Nasal cavity respiratory epithelium epithelial cell of viscerocranial mucosa (primary cell): ENCODE measurements around the gene CBX4. TPM values are rescaled to one million over a fixed set of nuclear protein-coding genes. Genes with fewer than 3 reads are reported as not detected.

Experiments
- total RNA-seq: library from RNA; depleted of rRNA; stranded (reverse); fragments of >200 nt; gene quantifications from 2 replicates; pipeline ENCODE4 v1.2.3, GENCODE V29; 2014

CBX4 gene
- 87.0 and 90.9 TPM in 2 replicates for total RNA-seq

DNA sequence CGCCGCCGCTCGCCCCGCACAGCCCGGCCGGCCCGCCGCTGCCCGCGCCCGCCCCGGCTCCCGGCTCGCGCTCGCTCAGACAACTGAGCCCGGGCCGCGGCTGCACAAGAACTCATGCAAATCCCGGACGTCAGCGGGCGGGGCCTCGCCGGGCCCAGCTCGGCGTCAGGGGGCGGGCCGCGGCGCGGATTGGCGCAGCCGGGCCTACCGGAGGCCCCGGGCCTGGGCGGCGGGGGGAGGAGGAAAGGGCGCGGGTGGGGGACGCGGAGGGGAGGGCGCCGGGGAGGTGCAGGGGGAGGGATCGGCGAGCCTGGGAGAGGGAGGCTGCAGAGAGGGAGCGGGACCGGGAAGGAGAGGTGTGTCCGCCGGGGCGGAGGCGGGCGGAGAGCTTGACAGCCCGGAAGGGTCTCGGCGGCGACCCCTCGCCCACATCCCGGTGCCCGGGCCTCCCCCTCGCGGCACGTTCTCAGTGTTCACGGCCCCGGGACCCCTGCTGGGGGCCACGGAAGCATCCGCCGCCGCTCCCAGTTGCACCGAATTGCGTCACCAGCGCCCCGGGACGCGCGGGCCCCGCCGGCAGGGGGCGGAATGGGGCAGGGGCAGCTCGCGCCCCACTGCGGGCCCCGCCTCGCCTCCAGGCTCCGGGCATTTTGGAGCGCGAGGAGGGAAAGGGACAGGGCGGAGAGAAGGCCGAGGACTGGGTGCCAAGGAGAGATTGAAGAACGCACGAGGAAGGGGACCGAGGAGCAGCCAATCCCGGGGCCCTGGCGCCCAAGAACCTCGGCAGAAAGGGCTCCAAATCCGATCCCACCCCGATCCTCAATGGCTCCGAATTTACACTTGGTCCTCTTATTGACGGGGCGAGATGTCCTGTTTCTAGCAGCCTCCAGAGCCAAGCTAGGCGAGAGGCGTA, at the start of gene CBX4:
Gene CBX4 (minus strand): TSS at position 85 of the 913 bp plus-strand sequence. CDS start 189 bp downstream, outside the sequence.

GRCh38 chr17:79796763-79797491, 42.3 kb downstream of the CBX4 start, which contains the start of gene CBX8:
Gene CBX8 (minus strand): TSS chr17:79797077. CDS start chr17:79796998, 79 bp downstream.

Other genes starting within 250 kb of the CBX4 start
- not detected in 2 replicates for gene RBFOX3, start 228.4 kb downstream of the CBX4 start, total RNA-seq
- not detected in 2 replicates for gene ENPP7, start 108.5 kb downstream of the CBX4 start, total RNA-seq
- 1.0 and 2.8 TPM in 2 replicates for gene CBX2, start 61.3 kb downstream of the CBX4 start, total RNA-seq
- gene CBX8, start 42.4 kb downstream of the CBX4 start, total RNA-seq, result 1.7 and 3.6 TPM in 2 replicates
- 18.1 and 80.1 TPM in 2 replicates for gene TBC1D16, start 196.4 kb upstream of the CBX4 start, total RNA-seq
- gene CCDC40, start 197.2 kb upstream of the CBX4 start, total RNA-seq, result 0.68 and 2.3 TPM in 2 replicates